Measurements from ENCODE around the gene PEX6.
A peak's percentile ranks its signal among the peaks of the same experiment; 100 is the strongest.

The PEX6 gene

GRCh38 chr6:42984001-42984923, 5.3 kb upstream of the PEX6 start, which contains the start of gene PPP2R5D:
PPP2R5D (plus strand) TSS chr6:42984570; CDS start chr6:42984678, 108 bp downstream.
- H2BK5ac ChIP-seq (ENCODE audit: low read length): peak within 1 kb of the TSS; percentile 71
- H3K79me2 ChIP-seq (ENCODE audit: control insufficient read depth, insufficient read depth, low read length): peaks cover 5% of the 10 kb centered on the region
- peak within 1 kb of the TSS; percentile 79 for H3K4me3 ChIP-seq (ENCODE audit: low read length)
- no peaks in the 10 kb centered on the region for H3K27me3 ChIP-seq (ENCODE audit: insufficient read depth, low read length, poor library complexity)
- peak within 1 kb of the TSS; percentile 9 for H4K5ac ChIP-seq (ENCODE audit: low read length)
- H3K4me2 ChIP-seq (ENCODE audit: low read length): peak within 1 kb of the TSS; percentile 96
- H4K8ac ChIP-seq (ENCODE audit: low read depth, low read length): no peak within 1 kb of the TSS
- no CpG with 5 or more reads among the region's 59 CpGs for WGBS (ENCODE audit: extremely low coverage, insufficient coverage, low lambda C conversion rate)
- no peak within 1 kb of the TSS for H2BK120ac ChIP-seq (ENCODE audit: low read depth, low read length)
- H3K18ac ChIP-seq (ENCODE audit: low read length): peak within 1 kb of the TSS; percentile 62
- H3K79me1 ChIP-seq (ENCODE audit: low read length): peaks cover 11% of the 10 kb centered on the region
- H3K4me1 ChIP-seq (ENCODE audit: control insufficient read depth, low read depth, low read length): peaks cover 2% of the 10 kb centered on the region
- peak; percentile 100 for DNase-seq
- no peak within 1 kb of the TSS for H2BK15ac ChIP-seq (replicated peaks; ENCODE audit: low read depth)
- H2AK5ac ChIP-seq (ENCODE audit: low read length): peak within 1 kb of the TSS; percentile 71
- peak within 1 kb of the TSS; percentile 90 for H3K9ac ChIP-seq (ENCODE audit: low read length)
- H3K4ac ChIP-seq (ENCODE audit: low read depth, low read length): no peak within 1 kb of the TSS
- peak within 1 kb of the TSS; percentile 94 for H3K56ac ChIP-seq (ENCODE audit: low read length)
- H3K23ac ChIP-seq (ENCODE audit: low read length): no peak within 1 kb of the TSS
- peak within 1 kb of the TSS; percentile 56 for H3K27ac ChIP-seq (ENCODE audit: low read depth, low read length)
- H3K36me3 ChIP-seq (ENCODE audit: control insufficient read depth, insufficient read depth, low read length): no peaks in the 10 kb centered on the region

- Histone ChIP-seq H3K18ac (ENCODE audit: low read length) (no peak overlapping the region), H3K79me2 (ENCODE audit: control insufficient read depth, insufficient read depth, low read length) (peaks cover 5% of the 10 kb centered on the region), H3K23ac (ENCODE audit: low read length) (no peak overlapping the region), H3K4me2 (ENCODE audit: low read length) (no peak overlapping the region), H2BK5ac (ENCODE audit: low read length) (no peak overlapping the region), H3K56ac (ENCODE audit: low read length) (no peak overlapping the region), H4K5ac (ENCODE audit: low read length) (no peak overlapping the region), H2BK15ac (replicated peaks; ENCODE audit: low read depth) (no peak overlapping the region), H4K8ac (ENCODE audit: low read depth, low read length) (no peak overlapping the region), H3K27me3 (ENCODE audit: insufficient read depth, low read length, poor library complexity) (no peaks in the 10 kb centered on the region), H3K79me1 (ENCODE audit: low read length) (peaks cover 10% of the 10 kb centered on the region), H3K36me3 (ENCODE audit: control insufficient read depth, insufficient read depth, low read length) (no peaks in the 10 kb centered on the region), H3K9ac (ENCODE audit: low read length) (no peak overlapping the region), H3K4me1 (ENCODE audit: control insufficient read depth, low read depth, low read length) (peaks cover 2% of the 10 kb centered on the region), H2AK5ac (ENCODE audit: low read length) (no peak overlapping the region), H3K27ac (ENCODE audit: low read depth, low read length) (no peak overlapping the region), H3K4me3 (ENCODE audit: low read length) (no peak overlapping the region), H2BK120ac (ENCODE audit: low read depth, low read length) (no peak overlapping the region), H3K4ac (ENCODE audit: low read depth, low read length) (no peak overlapping the region)
- DNase-seq: no peak
- 100% methylated on average over 2 of the region's 5 CpGs for WGBS (ENCODE audit: extremely low coverage, insufficient coverage, low lambda C conversion rate)
These were observed 2.9 kb upstream of the PEX6 start for GRCh38 chr6:42981836-42982235.

- peak overlapping the region; percentile 96 for H4K5ac ChIP-seq (ENCODE audit: low read length)
- H3K56ac ChIP-seq (ENCODE audit: low read length): peak overlapping the region; percentile 95
- H2AK5ac ChIP-seq (ENCODE audit: low read length): no peak overlapping the region
- no peak overlapping the region for H2BK5ac ChIP-seq (ENCODE audit: low read length)
- H3K23ac ChIP-seq (ENCODE audit: low read length): no peak overlapping the region
- H3K27ac ChIP-seq (ENCODE audit: low read depth, low read length): peak overlapping the region; percentile 19
- no peaks in the 10 kb centered on the region for H3K79me1 ChIP-seq (ENCODE audit: low read length)
- peak overlapping the region; percentile 76 for H3K4ac ChIP-seq (ENCODE audit: low read depth, low read length)
- no CpG with 5 or more reads among the region's 9 CpGs for WGBS (ENCODE audit: extremely low coverage, insufficient coverage, low lambda C conversion rate)
- H3K27me3 ChIP-seq (ENCODE audit: insufficient read depth, low read length, poor library complexity): no peaks in the 10 kb centered on the region
- no peaks in the 10 kb centered on the region for H3K79me2 ChIP-seq (ENCODE audit: control insufficient read depth, insufficient read depth, low read length)
- H4K8ac ChIP-seq (ENCODE audit: low read depth, low read length): no peak overlapping the region
- DNase-seq: no peak
- peak overlapping the region; percentile 40 for H3K18ac ChIP-seq (ENCODE audit: low read length)
- H3K4me1 ChIP-seq (ENCODE audit: control insufficient read depth, low read depth, low read length): no peaks in the 10 kb centered on the region
- peak overlapping the region; percentile 76 for H3K9ac ChIP-seq (ENCODE audit: low read length)
- no peak overlapping the region for H2BK15ac ChIP-seq (replicated peaks; ENCODE audit: low read depth)
- H3K36me3 ChIP-seq (ENCODE audit: control insufficient read depth, insufficient read depth, low read length): no peaks in the 10 kb centered on the region
- peak overlapping the region; percentile 65 for H3K4me3 ChIP-seq (ENCODE audit: low read length)
- H3K4me2 ChIP-seq (ENCODE audit: low read length): peak overlapping the region; percentile 97
- no peak overlapping the region for H2BK120ac ChIP-seq (ENCODE audit: low read depth, low read length)
These were observed 669 bp upstream of the PEX6 start for GRCh38 chr6:42979523-42980177.

DNA sequence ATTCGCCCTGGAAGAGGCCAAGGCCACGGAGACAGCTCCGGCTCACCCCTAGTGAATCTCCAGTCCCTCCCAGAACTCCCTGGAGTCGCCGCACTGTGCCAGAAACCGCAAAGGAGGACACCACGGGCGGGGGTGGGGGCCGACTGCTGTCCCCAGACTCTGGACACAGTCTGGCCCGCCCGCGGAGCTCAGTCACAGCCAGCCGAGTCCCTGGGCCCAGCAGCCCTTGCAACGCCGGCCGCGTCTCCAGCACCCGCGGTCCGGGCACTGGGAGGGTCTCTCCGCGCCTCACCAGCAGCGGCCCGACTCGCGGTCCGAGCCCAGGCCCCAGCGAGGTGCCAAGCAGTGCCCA, 518 bp downstream of the PEX6 start:
- H3K79me2 ChIP-seq (ENCODE audit: control insufficient read depth, insufficient read depth, low read length): no peaks in the 10 kb centered on the region
- no peak overlapping the region for H2BK15ac ChIP-seq (replicated peaks; ENCODE audit: low read depth)
- H2BK5ac ChIP-seq (ENCODE audit: low read length): no peak overlapping the region
- peak overlapping the region; percentile 95 for H3K56ac ChIP-seq (ENCODE audit: low read length)
- H3K4me3 ChIP-seq (ENCODE audit: low read length): peak overlapping the region; percentile 88
- H3K23ac ChIP-seq (ENCODE audit: low read length): no peak overlapping the region
- peak overlapping the region; percentile 62 for H3K18ac ChIP-seq (ENCODE audit: low read length)
- H2AK5ac ChIP-seq (ENCODE audit: low read length): no peak overlapping the region
- H4K8ac ChIP-seq (ENCODE audit: low read depth, low read length): no peak overlapping the region
- H3K27me3 ChIP-seq (ENCODE audit: insufficient read depth, low read length, poor library complexity): no peaks in the 10 kb centered on the region
- H3K4me1 ChIP-seq (ENCODE audit: control insufficient read depth, low read depth, low read length): no peaks in the 10 kb centered on the region
- no peak overlapping the region for H4K5ac ChIP-seq (ENCODE audit: low read length)
- peak overlapping the region; percentile 76 for H3K9ac ChIP-seq (ENCODE audit: low read length)
- H3K4me2 ChIP-seq (ENCODE audit: low read length): peak overlapping the region; percentile 23
- no peak overlapping the region for H3K27ac ChIP-seq (ENCODE audit: low read depth, low read length)
- H3K4ac ChIP-seq (ENCODE audit: low read depth, low read length): peak overlapping the region; percentile 25
- DNase-seq: peak; percentile 42
- no peak overlapping the region for H2BK120ac ChIP-seq (ENCODE audit: low read depth, low read length)
- no CpG with 5 or more reads among the region's 28 CpGs for WGBS (ENCODE audit: extremely low coverage, insufficient coverage, low lambda C conversion rate)
- no peaks in the 10 kb centered on the region for H3K79me1 ChIP-seq (ENCODE audit: low read length)
- no peaks in the 10 kb centered on the region for H3K36me3 ChIP-seq (ENCODE audit: control insufficient read depth, insufficient read depth, low read length)

DNA sequence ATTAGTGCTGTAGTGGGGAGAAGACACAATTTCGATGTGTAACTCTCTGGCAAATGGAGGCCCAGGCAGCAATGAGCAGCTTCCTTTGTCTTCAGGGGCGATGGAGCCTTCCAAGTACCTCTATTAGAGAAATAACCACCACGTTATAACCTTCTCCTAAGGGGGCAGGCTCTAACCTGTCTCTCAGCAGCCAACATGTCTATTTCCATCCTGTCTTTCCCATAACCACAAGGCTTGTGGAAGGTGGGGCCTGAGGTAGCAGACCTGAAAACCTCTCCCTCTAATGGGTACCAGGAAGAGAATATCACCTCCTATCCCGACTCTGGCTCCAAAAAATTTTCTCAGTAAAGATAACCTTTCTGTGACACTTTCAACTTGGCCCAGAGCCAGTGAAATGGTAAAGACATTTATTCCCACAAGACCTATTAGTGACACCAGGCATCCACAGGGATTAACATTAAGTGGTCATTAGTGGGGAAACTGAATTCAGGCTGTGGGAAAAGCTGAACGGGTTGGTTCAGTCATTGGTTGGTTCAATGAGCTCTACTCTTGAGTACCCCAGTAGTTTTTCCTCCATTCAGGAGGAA, 4.0 kb downstream of the PEX6 start:
- Histone ChIP-seq H2AK5ac (ENCODE audit: low read length) (no peak overlapping the region), H3K56ac (ENCODE audit: low read length) (no peak overlapping the region), H3K4me3 (ENCODE audit: low read length) (no peak overlapping the region), H4K8ac (ENCODE audit: low read depth, low read length) (no peak overlapping the region), H4K5ac (ENCODE audit: low read length) (no peak overlapping the region), H2BK120ac (ENCODE audit: low read depth, low read length) (no peak overlapping the region), H3K4me2 (ENCODE audit: low read length) (no peak overlapping the region), H2BK5ac (ENCODE audit: low read length) (no peak overlapping the region), H3K9ac (ENCODE audit: low read length) (no peak overlapping the region), H3K79me1 (ENCODE audit: low read length) (no peaks in the 10 kb centered on the region), H3K36me3 (ENCODE audit: control insufficient read depth, insufficient read depth, low read length) (no peaks in the 10 kb centered on the region), H3K18ac (ENCODE audit: low read length) (no peak overlapping the region), H3K4ac (ENCODE audit: low read depth, low read length) (no peak overlapping the region), H3K79me2 (ENCODE audit: control insufficient read depth, insufficient read depth, low read length) (no peaks in the 10 kb centered on the region), H2BK15ac (replicated peaks; ENCODE audit: low read depth) (no peak overlapping the region), H3K27me3 (ENCODE audit: insufficient read depth, low read length, poor library complexity) (no peaks in the 10 kb centered on the region), H3K4me1 (ENCODE audit: control insufficient read depth, low read depth, low read length) (peaks cover 2% of the 10 kb centered on the region), H3K23ac (ENCODE audit: low read length) (no peak overlapping the region), H3K27ac (ENCODE audit: low read depth, low read length) (no peak overlapping the region)
- no peak for DNase-seq
- WGBS (ENCODE audit: extremely low coverage, insufficient coverage, low lambda C conversion rate): no CpG with 5 or more reads among the region's 5 CpGs
